T-helper 22 cell (primary cell): ENCODE measurements around the gene DNAH2.

ENCODE experiments used
- DNase-seq: peaks from one replicate; pipeline ENCODE4 v3.0.0-alpha.2; 2020; ENCODE audit warnings: low read depth

Gene DNAH2

DNA sequence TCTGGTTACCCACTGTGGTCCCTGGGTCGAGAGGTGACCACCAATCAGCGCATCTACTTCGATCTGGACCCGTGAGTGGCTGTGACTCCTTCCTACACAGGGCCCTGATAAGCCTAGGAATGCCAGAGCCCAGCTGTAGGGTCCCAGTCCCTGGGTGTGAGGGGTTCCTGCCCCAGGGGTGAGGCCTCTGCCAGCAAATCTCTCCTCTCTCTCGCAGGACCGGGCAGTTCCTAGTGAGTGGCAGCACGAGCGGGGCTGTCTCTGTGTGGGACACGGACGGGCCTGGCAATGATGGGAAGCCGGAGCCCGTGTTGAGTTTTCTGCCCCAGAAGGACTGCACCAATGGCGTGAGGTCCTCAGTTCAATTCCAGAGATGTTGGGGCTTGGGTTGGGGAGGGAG lies 14.8 kb upstream of the DNAH2 start:
- no peak for DNase-seq

DNA sequence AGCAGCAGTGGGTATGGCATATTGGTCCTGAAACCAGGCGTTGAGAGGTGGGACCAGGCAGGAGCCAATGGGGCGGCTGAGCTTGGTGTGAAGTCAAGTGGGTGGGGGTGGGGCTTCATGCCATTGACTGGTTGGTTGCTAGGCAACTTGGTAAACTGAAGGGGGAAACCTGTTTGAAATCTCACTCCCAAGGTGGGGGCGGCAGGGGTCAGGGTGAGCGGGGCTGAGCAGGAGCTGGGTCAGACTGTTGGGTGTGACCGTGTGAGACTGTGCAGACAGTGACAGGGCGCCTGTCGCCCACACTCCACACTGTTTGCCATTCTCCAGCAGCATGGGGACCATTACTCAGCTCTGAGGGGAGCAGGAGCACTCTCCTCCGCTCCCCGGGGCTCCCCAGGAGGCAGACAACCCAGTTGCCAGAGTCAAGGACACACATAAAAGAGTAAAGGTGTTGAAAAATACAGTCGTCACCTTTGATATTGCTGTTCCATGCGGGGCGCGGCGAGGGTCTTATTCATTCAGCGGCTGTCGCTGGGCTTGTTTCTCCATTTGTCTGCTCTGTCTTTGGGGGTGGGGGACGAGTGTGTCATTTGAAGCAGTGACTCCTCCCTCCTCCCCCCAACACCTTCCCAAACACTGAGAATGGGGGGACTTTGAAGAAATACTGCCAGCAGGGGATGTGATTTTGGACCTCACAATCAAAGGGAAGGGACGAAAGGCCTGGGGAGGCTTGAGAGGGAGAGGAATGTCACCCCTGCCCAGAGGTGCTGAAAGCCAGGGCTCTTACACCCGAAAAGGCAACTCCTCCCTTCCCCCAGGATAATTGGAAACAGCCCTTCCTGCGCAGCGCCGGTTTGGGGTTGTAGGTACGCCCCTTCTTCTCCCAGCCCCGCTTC lies 13.7 kb upstream of the DNAH2 start:
- DNase-seq = no peak

DNA sequence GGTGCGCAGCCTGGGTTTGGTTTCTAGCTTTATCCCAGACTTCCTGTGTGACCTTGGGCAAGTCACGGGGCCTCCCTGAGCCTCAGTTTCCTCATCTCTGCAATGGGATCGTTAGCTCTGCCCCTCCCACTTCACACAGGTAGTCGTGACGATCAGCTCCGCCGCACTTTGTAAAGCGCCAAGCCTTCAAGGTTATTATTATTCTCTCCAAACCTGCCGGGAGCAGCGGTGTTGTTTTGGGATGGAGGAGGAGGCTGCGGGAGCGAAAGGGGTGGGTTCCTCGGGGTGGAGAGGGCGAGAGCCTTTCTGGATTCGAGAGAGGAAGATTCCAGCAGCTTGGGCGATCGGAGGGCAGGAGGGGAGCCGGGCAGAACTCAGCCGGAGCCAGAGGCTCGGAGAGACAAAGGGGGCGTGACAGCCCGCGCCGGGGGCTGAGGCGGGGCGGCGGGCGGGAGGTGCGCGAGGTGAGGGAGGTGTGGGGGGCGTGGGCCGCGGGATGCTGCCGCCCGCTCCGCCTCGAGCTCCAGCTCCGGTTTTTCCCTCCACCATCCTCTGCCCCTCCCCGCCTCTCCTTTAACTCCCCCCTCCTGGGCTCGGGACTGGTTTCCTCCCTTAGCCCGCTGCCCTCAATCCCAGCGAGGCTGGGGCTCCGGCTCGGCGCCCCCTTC lies 12.8 kb upstream of the DNAH2 start, which contains the start of gene EFNB3:
TSS of gene EFNB3 (plus strand) at position 602 of the 668 bp plus-strand sequence. CDS start 397 bp downstream, outside the sequence.
- DNase-seq = no peak

DNA sequence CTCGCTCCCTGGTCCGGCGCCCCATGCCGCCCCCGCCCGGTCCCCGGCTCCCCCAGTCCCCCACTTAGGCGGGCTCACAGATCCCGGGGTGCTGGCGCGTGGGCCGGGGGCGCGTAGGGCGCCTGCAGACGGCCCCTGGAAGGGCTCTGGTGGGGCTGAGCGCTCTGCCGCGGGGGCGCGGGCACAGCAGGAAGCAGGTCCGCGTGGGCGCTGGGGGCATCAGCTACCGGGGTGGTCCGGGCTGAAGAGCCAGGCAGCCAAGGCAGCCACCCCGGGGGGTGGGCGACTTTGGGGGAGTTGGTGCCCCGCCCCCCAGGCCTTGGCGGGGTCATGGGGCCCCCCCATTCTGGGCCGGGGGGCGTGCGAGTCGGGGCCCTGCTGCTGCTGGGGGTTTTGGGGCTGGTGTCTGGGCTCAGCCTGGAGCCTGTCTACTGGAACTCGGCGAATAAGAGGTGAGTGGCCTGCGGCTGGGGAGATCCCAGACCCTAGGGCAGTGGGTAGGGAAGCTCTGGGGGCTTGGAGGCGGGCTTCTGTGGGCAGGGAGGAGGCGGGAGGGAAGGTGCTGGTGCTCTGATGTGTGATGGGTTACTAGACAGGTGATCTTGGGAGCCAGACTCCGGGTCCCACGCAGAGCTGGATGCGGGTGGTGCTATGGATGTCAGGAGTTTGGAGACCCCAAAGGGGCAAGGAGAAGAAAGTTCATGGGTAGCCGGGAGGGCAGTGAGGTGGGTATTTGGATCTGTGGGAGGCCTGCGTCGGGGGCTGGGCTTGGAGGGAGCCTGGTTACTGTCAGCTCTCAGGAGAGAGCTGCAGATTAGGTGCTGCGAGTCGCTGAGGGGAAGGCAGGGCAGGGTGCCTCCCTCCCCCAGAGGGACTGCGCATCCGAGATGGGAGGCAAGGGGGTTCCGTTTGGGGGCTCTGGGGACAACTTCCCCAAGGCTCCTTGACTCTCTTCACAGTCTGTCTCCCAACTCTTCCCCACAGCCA lies 12.0 kb upstream of the DNAH2 start:
- DNase-seq = no peak

DNA sequence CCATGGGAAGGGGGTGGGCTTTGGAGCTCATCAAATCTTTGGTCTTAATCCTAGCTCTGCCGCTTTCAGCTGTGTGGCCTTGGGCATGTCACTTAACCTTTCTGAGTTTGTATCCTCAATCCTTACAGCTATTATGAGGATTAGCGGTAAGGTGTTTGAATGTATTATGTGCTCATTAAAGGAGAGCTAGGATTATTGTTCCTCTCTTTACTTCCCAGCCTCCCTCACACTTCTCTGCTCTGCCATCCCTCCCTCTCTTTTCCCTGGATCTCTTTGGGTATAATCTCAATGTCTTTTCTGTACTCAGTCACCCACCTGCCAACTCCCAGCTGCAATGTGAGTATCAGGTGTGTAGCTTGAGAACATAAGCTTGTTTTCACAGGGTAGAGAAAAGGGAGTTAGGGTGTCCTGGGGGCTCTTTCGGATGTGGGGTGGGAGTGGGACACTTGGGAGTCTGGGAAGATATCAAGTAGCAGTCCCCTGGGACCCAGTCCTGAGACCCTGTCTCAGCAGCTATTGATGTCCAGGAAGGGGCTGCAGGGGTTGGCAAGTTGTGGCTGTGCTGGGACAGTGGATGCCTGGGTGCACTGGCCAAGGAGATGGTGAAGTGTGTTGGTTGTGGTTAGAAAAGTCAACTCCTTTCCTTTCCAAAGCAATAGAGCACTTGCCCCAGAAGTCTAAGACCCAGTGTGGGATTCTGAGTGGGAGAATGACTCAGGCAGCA lies 10.8 kb upstream of the DNAH2 start:
- DNase-seq = no peak

DNA sequence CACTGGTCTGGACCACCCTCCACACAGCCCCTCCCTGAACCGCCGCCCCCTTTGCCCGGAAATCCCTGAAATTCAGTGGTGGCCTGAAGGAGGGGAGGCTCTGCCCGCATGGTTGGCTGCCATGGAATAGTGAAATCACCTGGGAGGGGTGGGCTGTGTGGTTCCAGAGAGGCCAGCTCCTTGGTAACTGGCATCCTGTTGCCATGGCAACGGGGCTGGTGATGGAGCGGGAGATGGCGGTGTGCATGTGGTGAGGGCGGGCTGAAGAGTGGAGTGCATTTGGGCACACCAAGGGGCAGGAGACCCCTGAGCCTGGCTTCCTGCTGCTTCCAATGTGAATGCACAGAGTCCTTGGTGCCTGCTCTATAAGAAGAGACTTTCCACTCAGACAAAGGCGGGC lies 10.1 kb upstream of the DNAH2 start:
- no peak for DNase-seq

DNA sequence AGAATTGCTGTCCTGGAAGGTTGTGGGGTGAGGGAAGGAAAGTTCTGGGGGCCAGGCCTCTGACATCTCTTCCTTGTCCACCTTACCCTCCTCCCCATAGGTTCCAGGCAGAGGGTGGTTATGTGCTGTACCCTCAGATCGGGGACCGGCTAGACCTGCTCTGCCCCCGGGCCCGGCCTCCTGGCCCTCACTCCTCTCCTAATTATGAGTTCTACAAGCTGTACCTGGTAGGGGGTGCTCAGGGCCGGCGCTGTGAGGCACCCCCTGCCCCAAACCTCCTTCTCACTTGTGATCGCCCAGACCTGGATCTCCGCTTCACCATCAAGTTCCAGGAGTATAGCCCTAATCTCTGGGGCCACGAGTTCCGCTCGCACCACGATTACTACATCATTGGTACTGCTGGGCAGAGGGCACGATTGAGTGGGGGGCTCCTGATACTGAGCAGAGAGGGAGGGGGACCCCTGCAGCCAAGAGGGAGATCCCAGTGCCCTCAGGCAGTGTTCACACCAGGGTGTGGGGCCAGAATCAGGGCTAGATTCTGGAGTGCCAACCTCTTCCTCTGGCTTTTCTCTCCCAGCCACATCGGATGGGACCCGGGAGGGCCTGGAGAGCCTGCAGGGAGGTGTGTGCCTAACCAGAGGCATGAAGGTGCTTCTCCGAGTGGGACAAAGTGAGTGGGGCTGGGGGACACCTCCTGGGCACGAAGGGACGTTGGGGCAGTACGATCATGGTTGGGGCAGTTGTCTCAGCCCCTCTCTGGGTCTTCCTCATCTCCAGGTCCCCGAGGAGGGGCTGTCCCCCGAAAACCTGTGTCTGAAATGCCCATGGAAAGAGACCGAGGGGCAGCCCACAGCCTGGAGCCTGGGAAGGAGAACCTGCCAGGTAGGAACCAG lies 9.4 kb upstream of the DNAH2 start:
- no peak for DNase-seq

DNA sequence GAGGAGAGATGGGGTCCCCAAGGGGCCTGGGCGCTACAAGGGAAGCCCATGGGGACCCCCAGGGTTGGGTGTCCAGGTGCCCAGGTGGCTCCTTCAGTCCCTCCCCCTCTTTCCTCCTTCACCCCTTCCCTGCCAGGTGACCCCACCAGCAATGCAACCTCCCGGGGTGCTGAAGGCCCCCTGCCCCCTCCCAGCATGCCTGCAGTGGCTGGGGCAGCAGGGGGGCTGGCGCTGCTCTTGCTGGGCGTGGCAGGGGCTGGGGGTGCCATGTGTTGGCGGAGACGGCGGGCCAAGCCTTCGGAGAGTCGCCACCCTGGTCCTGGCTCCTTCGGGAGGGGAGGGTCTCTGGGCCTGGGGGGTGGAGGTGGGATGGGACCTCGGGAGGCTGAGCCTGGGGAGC lies 8.5 kb upstream of the DNAH2 start:
- DNase-seq = no peak

DNA sequence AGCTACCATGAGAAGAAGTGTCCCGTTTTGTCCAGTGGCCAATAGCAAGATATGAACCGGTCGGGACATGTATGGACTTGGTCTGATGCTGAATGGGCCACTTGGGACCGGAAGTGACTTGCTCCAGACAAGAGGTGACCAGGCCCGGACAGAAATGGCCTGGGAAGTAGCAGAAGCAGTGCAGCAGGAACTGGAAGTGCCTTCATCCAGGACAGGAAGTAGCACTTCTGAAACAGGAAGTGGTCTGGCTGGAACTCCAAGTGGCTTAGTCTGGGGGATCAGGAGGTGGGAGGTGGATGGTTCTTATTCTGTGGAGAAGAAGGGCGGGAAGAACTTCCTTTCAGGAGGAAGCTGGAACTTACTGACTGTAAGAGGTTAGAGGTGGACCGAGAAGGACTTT lies 7.2 kb upstream of the DNAH2 start:
- no peak for DNase-seq

DNA sequence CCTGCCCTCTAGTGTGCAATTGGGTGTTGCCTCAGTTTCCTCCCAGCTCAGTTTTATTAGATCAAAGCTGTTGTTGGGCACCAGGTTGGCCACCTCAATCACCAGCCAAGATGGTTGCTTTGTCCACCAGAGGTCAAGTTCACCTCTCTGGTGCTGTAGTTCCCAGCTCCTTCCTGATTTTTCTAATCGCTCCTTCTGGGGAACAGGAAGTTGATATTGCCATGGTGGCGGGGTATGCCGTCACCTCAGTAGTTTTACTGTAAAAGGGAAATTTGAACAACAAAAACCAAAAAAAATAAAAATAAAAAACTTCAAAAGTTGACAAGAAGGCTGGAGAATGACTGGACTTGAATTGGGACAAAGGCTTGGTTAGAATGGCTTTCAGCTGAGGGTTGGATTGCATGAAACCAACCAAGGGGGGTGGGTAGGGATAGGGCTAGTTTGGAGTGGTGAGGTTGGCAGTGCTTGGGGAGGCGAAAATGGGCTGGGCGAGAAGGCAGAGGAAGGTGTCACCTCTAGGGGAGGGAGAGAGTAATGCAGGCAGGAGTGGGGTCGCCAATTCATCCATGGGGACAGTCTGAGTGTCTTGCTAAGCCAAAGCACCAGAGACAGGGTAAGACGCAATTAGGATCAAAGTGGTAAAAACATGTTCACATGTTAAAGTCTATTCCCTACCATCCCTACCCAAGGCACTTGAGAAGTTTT lies 6.3 kb upstream of the DNAH2 start:
- DNase-seq = no peak

DNA sequence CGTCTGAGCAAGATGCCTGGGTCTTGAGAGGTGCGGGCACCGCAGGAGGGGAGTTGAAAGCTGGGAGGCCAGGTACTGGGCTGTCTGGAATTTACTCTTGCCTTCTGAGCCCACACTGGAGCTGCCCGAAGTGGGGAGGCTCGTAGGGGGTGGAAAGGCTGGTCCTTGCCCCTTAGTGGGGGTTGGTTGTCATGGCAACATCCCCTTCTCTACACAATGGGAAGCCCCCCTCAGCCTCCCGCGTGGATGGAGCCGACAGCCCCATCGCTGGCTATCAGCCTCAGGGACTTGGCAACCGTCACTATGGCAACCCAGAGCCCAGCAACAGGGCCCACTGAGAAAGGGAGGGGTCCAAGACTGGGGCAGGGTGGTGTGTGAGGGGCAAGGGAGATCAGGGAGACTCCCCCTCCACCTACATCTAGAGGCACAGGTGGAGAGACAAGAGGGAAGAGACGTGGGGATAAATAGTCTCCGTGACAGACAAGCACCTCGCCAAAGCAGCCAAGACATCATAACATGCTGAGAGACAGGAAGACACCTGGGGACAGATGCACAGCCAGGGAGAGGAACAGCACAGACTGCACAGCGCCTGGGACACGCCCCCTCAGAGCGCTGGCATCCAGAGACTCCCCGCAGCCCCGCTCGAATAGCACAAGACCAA lies 5.3 kb upstream of the DNAH2 start:
- DNase-seq = no peak

DNA sequence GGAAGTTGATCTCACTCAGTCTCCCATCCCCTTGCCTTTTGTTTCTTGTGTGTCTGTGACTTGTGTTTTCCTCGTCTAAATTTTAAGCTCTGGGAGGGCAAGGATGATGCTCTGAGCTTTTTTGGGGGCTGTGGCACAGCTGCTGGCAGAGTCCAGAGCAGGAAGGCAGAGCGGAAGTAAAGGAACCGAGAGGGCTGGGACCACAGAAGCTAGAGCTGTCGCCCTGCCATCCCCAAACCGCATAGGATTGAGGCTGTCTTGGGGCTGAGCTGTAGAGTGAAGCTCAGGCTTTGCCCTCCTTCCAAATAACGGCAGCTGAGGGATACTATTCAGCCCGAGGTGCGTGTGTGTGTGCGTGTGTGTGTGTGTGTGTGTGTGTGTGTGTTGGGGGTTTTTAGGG lies 3.8 kb upstream of the DNAH2 start:
- no peak for DNase-seq

DNA sequence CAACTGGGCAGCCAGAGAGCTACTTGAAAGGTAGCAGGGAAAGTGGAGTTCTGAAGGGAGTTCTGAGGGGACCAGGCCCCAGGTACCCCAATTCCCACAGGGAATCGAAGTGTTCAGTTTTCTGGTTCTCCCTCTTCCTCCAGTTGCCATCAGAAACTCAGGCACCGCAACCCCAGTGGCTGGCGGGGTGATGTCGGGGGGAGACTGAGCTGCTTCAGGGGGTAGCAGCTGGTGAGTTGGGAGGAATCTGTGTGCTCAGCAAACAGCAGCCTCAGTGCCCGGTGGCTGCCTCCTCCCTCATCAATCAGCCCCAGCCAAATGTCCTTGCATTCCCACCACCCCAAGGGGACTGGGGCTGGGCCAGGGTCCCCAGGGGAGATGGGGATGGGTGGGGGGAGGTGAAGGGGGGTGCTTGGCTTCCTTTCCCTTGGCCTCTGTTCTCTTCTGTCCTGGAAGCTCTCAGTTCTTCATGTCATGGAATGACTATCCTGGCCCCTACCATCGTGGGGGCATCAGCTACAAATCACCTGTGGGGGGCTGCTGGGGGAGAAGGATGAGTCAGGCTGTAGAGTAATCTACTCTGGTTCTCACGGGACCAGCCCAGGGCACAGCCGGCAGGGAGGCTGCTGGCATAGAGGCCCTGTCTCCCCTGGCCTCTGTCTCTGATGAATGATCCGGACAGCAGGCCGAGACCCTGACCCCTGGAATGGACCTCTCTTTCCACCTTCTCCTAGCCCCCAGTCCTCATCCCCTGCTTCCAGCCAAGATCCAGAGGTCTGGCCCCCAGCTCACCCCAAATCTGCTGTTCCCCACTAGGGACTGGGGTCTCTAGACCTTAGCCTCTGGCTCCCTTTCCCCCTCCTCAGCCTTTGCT lies 2.6 kb upstream of the DNAH2 start:
- no peak for DNase-seq

DNA sequence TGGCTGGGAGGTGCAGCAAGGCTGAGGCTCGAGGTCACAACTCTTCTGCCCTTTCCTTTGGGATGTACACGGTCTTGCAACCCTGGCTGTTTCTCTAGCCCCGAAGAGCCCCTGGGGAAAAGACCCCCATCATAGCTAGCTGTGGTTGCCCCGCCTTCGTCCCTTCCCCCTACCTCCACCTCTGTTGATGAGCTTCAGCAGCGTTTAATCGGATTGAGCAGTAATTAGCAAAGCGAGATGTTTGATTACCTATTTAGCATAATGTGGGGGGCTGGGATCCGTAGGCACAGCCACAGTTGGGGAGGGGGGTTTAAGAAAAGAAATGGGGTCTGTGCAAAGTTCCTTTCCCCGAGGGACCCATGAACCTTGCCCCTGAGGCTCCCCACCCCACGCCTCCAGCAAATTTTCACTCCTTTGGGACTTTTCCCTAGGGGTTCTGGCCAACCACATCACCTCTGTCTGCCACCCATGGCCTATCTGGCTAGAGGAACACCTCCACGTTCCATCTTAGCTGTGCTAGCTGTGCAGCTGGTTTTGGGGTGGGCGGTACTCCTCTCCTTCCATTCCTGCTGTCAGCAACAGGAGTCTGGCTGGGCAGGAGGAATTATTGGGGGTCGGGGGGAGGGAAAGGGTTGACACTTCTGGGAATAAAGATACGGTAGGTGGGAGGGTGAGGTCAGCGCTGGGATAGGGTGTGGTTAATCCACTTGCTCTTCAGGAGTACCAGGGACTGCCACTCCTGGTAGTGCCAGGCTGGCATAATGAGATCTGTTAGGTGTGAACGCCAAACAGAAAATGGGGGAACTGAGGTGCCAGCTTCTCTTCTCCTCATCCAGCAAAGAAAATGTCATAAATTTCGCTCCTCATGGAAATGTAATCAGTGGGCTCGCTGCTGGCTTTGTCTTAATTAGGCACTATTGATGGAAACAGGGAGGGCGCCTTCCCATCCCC lies 1.3 kb upstream of the DNAH2 start:
- DNase-seq = no peak

DNA sequence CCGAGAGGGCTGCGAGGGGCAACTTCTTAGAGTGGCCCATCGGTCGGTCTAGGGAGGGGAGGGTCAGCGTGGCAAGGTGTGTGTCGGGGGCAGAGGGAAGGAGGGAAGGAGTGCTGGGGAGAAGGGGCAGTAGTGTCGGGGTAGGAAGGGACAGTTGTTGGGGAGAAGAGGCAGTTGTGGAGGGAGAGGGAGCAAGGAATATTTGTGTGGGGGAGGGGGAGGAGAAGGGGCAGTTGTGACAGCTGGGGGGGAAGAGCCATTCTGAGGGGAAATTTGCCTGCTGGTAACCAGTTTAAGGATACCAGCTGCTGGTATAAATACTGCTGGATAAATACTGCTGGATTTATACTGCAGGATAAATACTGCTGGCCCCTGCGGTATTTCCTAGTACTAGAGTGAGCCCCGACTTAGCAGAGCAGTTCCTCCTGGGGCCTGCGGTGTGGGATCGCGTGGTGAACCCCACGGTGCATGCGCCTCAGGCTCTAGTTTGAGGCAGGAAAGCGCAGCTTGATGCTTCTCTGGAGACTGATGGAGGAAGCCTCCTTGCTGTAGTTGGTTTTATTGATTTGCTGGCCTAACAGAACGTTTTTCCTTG lies 309 bp downstream of the DNAH2 start:
- no peak for DNase-seq

DNA sequence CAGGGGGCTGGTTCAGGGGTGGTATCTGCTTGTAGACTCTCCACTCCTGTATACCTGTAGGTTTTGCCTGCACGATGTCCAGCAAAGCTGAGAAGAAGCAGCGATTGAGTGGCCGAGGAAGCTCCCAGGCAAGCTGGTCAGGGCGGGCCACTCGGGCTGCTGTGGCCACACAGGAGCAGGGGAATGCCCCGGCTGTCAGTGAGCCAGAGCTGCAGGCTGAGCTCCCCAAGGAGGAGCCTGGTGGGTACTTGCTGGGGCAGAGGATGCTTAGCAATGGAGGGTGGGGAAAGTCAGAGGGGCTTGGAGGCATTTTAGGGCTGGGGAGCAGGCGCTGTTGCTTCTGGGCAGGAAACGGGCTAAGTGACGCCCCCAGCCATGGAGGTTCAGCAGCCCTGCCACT lies 2.1 kb downstream of the DNAH2 start:
- no peak for DNase-seq

DNA sequence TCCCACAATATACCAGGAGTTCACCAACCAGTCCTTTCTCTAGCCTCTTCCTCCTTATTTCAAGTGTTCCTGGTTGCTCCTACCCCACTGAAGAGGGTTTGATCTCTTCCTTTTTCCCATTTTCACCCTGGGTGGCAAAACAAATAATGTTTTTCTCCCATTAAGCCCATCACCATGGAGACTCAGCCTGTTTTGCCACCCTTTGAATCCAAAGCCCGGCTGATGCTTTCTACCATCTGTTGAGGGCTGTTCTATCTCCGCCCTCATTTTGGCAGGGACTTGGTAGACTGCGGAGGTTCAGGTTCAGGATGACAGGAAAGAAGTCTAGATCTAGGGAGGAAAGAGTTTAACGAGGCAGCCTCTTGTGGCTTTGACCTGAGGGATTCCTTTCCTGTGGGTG lies 2.6 kb downstream of the DNAH2 start:
- DNase-seq = no peak
